ENCODE results near the gene LPIN1.

Gene LPIN1

GRCh38 chr2:11761259-11761658 lies 14.8 kb downstream of the LPIN1 start:
- no peak for DNase-seq (ENCODE audit: low spot score)
- FAIRE-seq = no peak

- DNase-seq (ENCODE audit: low spot score) (no peak), FAIRE-seq (no peak)
These were observed 15.6 kb downstream of the LPIN1 start for GRCh38 chr2:11762031-11762430.

- FAIRE-seq = no peak
These were observed 16.5 kb downstream of the LPIN1 start for GRCh38 chr2:11762799-11763461.

GRCh38 chr2:11764359-11764758 lies 17.9 kb downstream of the LPIN1 start:
- no peak for FAIRE-seq

More at GRCh38 chr2:11762799-11763461, 16.5 kb downstream of the LPIN1 start:
- DNase-seq (ENCODE audit: low spot score) = no peak

GRCh38 chr2:11764920-11765319 lies 18.5 kb downstream of the LPIN1 start:
- FAIRE-seq = no peak
- no peak for DNase-seq (ENCODE audit: low spot score)

More at GRCh38 chr2:11764359-11764758, 17.9 kb downstream of the LPIN1 start:
- no peak for DNase-seq (ENCODE audit: low spot score)

GRCh38 chr2:11765501-11765900 lies 19.1 kb downstream of the LPIN1 start:
- DNase-seq (ENCODE audit: low spot score) = no peak
- FAIRE-seq = no peak

- no peak for DNase-seq (ENCODE audit: low spot score)
- no peak for FAIRE-seq
These were observed 19.6 kb downstream of the LPIN1 start for GRCh38 chr2:11766016-11766415.

- no peak for DNase-seq (ENCODE audit: low spot score)
- no peak for FAIRE-seq
These were observed 21.3 kb downstream of the LPIN1 start for GRCh38 chr2:11767779-11768178.

GRCh38 chr2:11768946-11769345 lies 22.5 kb downstream of the LPIN1 start:
- FAIRE-seq (no peak), DNase-seq (ENCODE audit: low spot score) (no peak)

- FAIRE-seq (no peak), DNase-seq (ENCODE audit: low spot score) (no peak)
These were observed 23.1 kb downstream of the LPIN1 start for GRCh38 chr2:11769516-11769915.

GRCh38 chr2:11770531-11771188 lies 24.2 kb downstream of the LPIN1 start:
- no peak for FAIRE-seq
- DNase-seq (ENCODE audit: low spot score) = no peak

- DNase-seq (ENCODE audit: low spot score) = no peak
- no peak for FAIRE-seq
These were observed 25.7 kb downstream of the LPIN1 start for GRCh38 chr2:11771971-11772615.

GRCh38 chr2:11773111-11773510 lies 26.7 kb downstream of the LPIN1 start:
- FAIRE-seq (no peak), DNase-seq (ENCODE audit: low spot score) (no peak)

- FAIRE-seq (no peak), DNase-seq (ENCODE audit: low spot score) (no peak)
These were observed 27.5 kb downstream of the LPIN1 start for GRCh38 chr2:11773747-11774525.

GRCh38 chr2:11774600-11774999 lies 28.2 kb downstream of the LPIN1 start:
- no peak for FAIRE-seq
- no peak for DNase-seq (ENCODE audit: low spot score)

- no peak for FAIRE-seq
- DNase-seq (ENCODE audit: low spot score) = no peak
These were observed 29.0 kb downstream of the LPIN1 start for GRCh38 chr2:11775384-11775783.

- no peak for FAIRE-seq
- DNase-seq (ENCODE audit: low spot score) = no peak
These were observed 30.8 kb downstream of the LPIN1 start for GRCh38 chr2:11777066-11777782.

- DNase-seq (ENCODE audit: low spot score) (no peak), FAIRE-seq (no peak)
These were observed 31.5 kb downstream of the LPIN1 start for GRCh38 chr2:11777886-11778415.

- DNase-seq (ENCODE audit: low spot score) (no peak), FAIRE-seq (no peak)
These were observed 32.0 kb downstream of the LPIN1 start for GRCh38 chr2:11778416-11778815.

- FAIRE-seq (no peak), DNase-seq (ENCODE audit: low spot score) (peak; percentile 41)
These were observed 32.7 kb downstream of the LPIN1 start for GRCh38 chr2:11778923-11779757.

All from RCC 7860 (cell line).